ENCODE measurements around the gene COX7A2L. TPM values are rescaled to one million over a fixed set of nuclear protein-coding genes. Genes with fewer than 3 reads are reported as not detected.

Gene COX7A2L
- total and polyA plus RNA-seq, 2 of the 8 experiments (the other 6 are each of a cell fraction or from before 2014, with no cell fraction given) = 85.6 to 114 TPM

- Histone ChIP-seq H4K20me1 (replicated peaks in 1 of 2; ENCODE audit: control insufficient read depth in 1 of 2, insufficient read depth in 2 of 2, low read length in 2 of 2) (peaks cover 0 to 8% of the 10 kb centered on the region in 2 experiments), H3K79me2 (ENCODE audit: control insufficient read depth in 1 of 2, insufficient read depth in 2 of 2, low read length in 2 of 2) (no peaks in the 10 kb centered on the region), H3K14ac (ENCODE audit: insufficient read length) (no peak overlapping the region), H3K4me3 (ENCODE audit: extremely low read depth in 1 of 4, insufficient read depth in 2 of 4, low read depth in 3 of 4, low read length in 4 of 4) (no peak overlapping the region), H4K91ac (replicated peaks; ENCODE audit: insufficient read length, low read length) (no peak overlapping the region), H3K18ac (ENCODE audit: extremely low read depth, low read length) (no peak overlapping the region), H2BK5ac (ENCODE audit: low read depth, low read length) (no peak overlapping the region), H2BK120ac (replicated peaks; ENCODE audit: low read depth, low read length) (no peak overlapping the region), H2AK5ac (ENCODE audit: low read depth, low read length) (no peak overlapping the region), H3K79me1 (ENCODE audit: low read depth, low read length) (no peaks in the 10 kb centered on the region), H2BK20ac (ENCODE audit: low read length) (no peak overlapping the region), H3K9ac (replicated peaks in 1 of 4; ENCODE audit: extremely low read depth in 1 of 4, low read depth in 3 of 4, low read length in 3 of 4) (no peak overlapping the region), H4K5ac (ENCODE audit: insufficient read length, low read depth, low read length) (no peak overlapping the region), H3K36me3 (ENCODE audit: control insufficient read depth in 2 of 4, insufficient read depth in 4 of 4, low read length in 3 of 4) (peaks cover 3 to 50% (median 32%) of the 10 kb centered on the region in 4 experiments; a peak in 7 of 8 replicates), H4K8ac (ENCODE audit: extremely low read depth, insufficient read depth, low read length) (no peak overlapping the region), H3K23ac (ENCODE audit: insufficient read length) (no peak overlapping the region), H3K4me2 (ENCODE audit: insufficient read depth in 1 of 2, low read depth in 2 of 2, low read length in 2 of 2) (no peak overlapping the region), H3K27ac (ENCODE audit: low read depth, low read length) (no peak overlapping the region), H2BK12ac (ENCODE audit: low read depth, low read length) (no peak overlapping the region), H3K23me2 (ENCODE audit: low read depth, low read length) (no peaks in the 10 kb centered on the region), H2AFZ (ENCODE audit: low read length) (no peak overlapping the region), H3K27me3 (replicated peaks in 1 of 4; ENCODE audit: control insufficient read depth in 3 of 4, extremely low read depth in 1 of 4, insufficient read depth in 3 of 4, low read length in 3 of 4) (no peaks in the 10 kb centered on the region), H3K56ac (replicated peaks; ENCODE audit: insufficient read length, low read depth, low read length) (no peak overlapping the region), H3K9me3 (ENCODE audit: insufficient read depth in 2 of 2, low read depth in 1 of 2, low read length in 1 of 2) (no peaks in the 10 kb centered on the region), H3K4ac (replicated peaks; ENCODE audit: insufficient read length, low read depth, low read length) (no peak overlapping the region), H2BK15ac (ENCODE audit: low read length) (no peak overlapping the region), H3K4me1 (replicated peaks in 1 of 4; ENCODE audit: control insufficient read depth in 3 of 4, insufficient read depth in 4 of 4, low read length in 3 of 4) (no peaks in the 10 kb centered on the region)
- ChIA-PET CTCF (ENCODE audit: partially characterized antibody) (interaction anchor here (1.1 to 2.6 kb wide), 4 partner anchors 8 to 27 kb away, joined by 3 to 19 read pairs (median 7); no protein-coding TSS in a partner anchor), POLR2A (ENCODE audit: partially characterized antibody) (interaction anchor here (1.5 kb wide), 1 partner anchor 10 kb away, joined by 4 read pairs; no protein-coding TSS in a partner anchor)
- FAIRE-seq = no peak
- DNase-seq (ENCODE audit: low read depth in 1 of 2, low spot score in 2 of 2) = no peak
- WGBS, 2 experiments (ENCODE audit: extremely low coverage in 1 of 2, insufficient coverage in 1 of 2, insufficient read length in 1 of 2, insufficient replicate concordance in 2 of 2, low coverage in 1 of 2, low lambda C conversion rate in 2 of 2, missing lambda C conversion rate in 1 of 2) = 82% methylated on average over 5 of the region's 5 CpGs; no CpG with 5 or more reads in 1 of the 2 experiments
- TF ChIP-seq EZH2 (IDR thresholded peaks at IDR 0.05; ENCODE audit: low read depth, low read length, severe bottlenecking) (no peak), CHD1 (IDR thresholded peaks at IDR 0.05; ENCODE audit: low read depth, low read length) (no peak), ZNF274 (IDR thresholded peaks at IDR 0.05; ENCODE audit: borderline replicate concordance, extremely low read depth, low read length) (no peak), BCL11A (IDR thresholded peaks at IDR 0.05; ENCODE audit: low read depth in 2 of 2, low read length in 2 of 2) (no peak), PHF8 (conservative IDR thresholded peaks at IDR 0.05; ENCODE audit: low read depth, low read length) (no peak), JUN (IDR thresholded peaks at IDR 0.05; ENCODE audit: low read depth, low read length) (no peak), BRCA1 (IDR thresholded peaks at IDR 0.05; ENCODE audit: low read depth, low read length) (no peak), TAF1 (IDR thresholded peaks at IDR 0.05; ENCODE audit: low read depth, low read length) (no peak), CREB1 (IDR thresholded peaks at IDR 0.05) (no peak), RXRA (IDR thresholded peaks at IDR 0.05; ENCODE audit: insufficient read depth, low read depth, low read length) (no peak), POLR2AphosphoS5 (IDR thresholded peaks at IDR 0.05; ENCODE audit: low read depth, low read length) (no peak), CEBPB (IDR thresholded peaks at IDR 0.05; ENCODE audit: low read depth, low read length) (no peak), RNF2 (IDR thresholded peaks at IDR 0.05; ENCODE audit: borderline replicate concordance, low read depth, low read length, missing control alignments, poor library complexity, severe bottlenecking) (no peak), SIN3A (conservative IDR thresholded peaks at IDR 0.05 in 1 of 2, IDR thresholded peaks at IDR 0.05 in 1 of 2; ENCODE audit: low read depth in 1 of 2, low read length in 2 of 2) (no peak), CHD2 (IDR thresholded peaks at IDR 0.05; ENCODE audit: low read length) (no peak)
These were observed 31.3 kb downstream of the COX7A2L start for GRCh38 chr2:42329736-42330135.

Data from H1 (cell line).